Measurements from ENCODE around the gene ADCY7.
"Not testable (repeated sequence)": the region's sequence is repeated elsewhere in the genome, so short reads cannot be mapped to it uniquely, and the experiment has no call there.

The ADCY7 gene

DNA sequence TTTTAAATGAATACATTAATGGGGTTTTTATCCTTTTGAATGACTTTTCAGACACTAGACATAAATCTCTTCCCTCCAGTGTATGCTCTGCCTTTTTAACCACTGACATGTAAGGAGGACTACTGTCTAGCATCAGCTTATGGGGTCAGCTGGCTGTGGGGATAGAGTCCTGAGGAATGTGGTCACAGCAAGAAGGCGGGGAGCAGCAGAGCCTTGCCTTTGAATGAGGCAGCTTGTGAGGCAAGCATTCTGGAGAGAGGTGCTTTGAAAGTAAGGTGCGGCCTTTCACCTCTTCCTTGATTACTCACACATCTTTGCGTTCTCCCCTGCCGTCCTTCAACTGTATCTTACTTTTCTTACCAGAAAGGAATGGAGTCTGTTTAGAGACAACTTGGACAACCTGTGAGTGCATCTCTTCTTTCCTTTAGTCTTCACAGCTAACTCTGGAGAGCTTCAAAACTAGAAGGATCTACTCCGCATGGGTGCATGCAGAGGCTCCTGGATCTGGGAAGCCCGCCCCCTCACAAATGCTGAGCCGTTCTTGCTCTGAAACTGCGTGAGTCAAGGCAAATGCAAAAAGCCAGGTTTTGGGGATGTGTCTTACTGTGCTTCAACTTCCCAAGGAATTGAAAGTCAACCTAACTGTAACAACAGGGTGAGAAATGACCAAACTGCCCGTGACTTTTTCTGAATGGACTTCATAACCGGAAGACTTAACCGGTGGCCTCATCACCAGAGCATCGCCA, 49.9 kb downstream of the ADCY7 start:
- no peak for DNase-seq

DNA sequence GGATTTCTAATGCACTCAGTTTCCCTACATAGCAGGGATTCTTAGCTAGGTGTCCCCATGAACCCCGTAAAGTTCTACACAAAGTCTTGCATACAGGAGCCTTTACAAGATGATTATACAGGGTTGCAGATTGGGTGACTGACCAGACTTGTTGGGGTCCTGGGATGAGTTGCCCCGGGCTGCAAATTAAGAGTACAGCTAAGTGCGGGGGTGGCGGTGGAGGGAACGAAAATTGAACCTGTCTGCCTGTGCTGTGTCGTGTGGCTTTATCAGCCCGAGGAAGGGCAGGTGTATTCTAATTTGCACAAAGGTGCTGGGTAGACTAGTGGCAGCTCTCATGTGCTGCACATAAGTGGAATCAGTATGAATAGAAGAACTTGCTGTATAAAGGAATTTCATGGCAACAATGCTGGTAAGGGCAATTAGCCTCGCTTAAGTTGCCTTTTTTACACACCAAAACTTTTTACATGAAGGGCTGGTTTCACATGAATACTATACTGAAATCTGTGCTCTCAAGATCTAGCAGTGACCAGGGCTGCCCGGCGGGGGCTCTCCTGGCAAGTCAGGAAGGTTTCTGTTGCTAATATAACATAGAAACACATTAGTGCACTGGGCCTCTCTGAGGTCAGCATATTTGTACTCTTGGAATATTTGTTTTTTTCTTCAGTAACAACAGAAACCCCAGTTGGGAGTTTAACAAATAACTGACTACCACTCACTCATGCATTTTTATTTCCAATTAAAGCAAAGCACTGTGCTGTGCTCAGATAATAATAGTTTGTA, 50.7 kb downstream of the ADCY7 start:
- no peak for DNase-seq

DNA sequence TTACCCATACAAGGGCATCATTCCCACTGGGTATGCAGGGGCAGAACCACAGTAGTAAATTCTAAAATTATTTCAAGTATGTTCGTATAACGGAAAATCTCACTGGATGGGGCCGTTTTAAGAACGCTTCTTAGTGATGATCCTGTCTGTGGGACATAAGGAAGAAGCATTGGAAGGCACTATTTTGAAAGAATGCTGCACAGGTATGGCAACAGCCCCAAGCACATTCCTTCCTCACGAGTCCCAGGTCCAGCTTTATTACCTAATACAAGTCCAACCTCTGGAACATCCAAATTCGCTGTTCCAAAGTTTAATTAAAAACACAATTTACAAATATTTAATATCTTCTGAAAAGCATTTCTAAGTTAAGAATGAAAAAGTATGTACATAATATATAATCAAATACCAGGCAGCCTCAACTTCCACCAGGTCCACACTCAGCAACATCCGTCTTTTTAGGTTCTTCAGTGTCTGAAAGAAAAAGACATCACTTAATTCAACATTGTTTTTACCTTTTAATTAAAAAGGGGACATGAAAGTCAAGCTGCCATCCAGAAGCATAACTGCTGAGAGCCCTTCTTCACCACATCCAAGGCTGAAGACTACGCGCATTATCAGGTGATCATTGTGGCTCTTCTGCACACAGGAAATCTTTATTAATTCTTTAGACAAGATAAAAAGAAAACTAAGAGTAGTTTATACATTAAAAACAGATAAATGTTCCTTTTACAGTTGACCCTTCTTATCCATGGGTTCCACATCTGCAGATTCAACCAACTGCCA, 52.6 kb downstream of the ADCY7 start:
- DNase-seq, result no peak

DNA sequence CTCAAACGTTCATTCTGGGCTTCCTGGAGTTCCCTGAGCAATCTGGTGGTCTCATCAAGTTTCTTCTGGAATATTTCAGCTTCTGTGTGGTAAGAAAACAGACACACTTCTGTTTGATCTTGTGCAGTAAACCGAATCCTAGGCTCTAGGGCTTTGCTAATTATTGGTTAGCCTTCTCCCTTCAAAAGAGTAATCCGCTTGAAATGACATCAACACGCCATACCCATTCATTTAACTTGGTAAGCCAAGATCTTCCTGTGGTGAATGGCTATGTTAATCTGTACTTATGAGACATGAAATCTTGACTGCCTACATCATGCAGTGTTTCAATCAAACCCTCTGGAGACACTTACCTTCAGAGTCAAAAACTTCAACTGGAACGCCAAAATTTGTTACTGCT, 54.0 kb downstream of the ADCY7 start:
- no peak for DNase-seq

DNA sequence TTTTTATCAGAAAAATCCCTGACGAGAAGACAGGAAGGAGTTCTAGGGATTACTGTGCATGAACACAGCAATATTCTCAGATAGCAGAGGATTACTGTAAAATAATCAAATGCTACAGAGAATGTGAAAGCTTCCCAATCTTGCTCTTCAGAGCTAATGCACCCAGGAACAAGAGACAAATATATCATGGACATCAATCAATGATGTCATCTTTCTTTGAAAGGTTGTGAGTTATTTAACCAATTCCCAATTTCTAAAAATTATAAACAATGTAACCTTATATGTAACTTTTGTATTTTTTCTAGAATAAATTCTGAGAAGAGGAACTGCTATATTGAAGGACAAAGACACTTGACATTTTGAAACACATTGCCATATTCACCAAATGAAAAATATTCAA, 56.0 kb downstream of the ADCY7 start:
- DNase-seq, result no peak

DNA sequence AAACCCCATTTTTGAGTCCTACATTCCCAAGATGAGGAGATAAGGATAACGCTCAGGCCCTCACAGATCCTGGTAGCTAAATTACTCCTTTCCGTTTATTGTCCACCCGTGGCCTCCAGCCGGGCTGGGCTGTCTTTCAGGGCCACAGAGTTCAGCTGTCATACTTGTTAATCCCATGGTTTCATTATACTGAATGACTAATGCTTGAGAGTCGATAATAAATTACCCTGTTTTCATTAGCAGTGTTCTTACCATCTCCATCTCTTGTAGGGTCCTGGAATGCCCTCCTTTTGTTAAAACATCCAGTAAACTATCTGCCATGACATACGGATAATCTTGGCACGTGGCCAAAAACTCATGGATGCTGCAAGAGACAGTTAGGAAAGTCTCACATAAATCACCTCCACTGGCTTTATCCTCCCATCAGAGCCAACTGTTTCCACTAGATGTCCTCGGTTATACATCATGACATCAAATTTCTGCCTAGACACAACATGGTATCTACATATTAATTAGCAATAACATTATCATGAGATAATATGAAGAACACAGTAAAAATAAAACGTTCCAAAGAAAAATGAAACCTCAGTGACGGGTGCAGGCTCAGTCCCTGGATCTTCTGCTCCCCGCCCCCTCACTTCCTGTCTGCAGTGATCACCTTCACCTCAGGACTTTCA, 57.1 kb downstream of the ADCY7 start:
- peak; percentile 43 for DNase-seq

DNA sequence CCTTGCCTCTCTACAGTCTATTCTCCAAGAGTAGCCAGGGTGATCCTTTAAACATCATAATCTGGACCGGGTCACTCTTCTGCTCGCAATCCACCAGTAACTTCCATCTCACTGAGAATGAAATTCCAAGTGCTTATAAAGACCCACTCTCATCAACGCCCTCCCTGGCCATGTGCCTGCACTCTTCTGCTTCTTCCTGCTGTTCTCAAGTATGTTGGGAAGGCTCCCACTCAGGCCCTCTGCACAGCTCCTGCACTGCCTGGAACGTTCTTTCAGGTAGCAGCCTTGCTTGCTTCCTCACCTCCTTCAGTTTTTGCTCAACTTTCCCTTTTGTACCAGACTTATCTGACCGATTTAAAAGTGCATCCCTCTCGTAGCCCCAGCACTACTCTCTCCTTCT, 58.0 kb downstream of the ADCY7 start:
- DNase-seq, result no peak

DNA sequence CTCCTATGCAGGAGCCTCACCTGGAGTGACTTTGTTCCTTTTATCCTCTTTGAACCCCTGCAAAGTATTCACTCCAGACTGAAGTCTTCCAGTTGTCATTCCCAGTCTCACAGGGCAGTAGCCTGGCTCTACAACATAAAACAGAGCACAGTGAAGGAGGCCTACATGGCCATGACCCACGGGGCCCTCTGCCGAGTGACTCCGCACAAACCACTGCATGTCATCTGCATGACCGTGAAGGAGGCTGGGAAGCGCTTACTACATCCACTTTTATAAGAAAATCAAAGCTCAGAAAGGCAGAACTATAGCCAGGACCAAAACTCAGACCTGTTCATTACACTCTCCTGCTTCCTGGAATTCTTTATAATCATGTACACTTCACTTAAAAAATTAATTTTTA, 59.9 kb downstream of the ADCY7 start:
- DNase-seq, result no peak

DNA sequence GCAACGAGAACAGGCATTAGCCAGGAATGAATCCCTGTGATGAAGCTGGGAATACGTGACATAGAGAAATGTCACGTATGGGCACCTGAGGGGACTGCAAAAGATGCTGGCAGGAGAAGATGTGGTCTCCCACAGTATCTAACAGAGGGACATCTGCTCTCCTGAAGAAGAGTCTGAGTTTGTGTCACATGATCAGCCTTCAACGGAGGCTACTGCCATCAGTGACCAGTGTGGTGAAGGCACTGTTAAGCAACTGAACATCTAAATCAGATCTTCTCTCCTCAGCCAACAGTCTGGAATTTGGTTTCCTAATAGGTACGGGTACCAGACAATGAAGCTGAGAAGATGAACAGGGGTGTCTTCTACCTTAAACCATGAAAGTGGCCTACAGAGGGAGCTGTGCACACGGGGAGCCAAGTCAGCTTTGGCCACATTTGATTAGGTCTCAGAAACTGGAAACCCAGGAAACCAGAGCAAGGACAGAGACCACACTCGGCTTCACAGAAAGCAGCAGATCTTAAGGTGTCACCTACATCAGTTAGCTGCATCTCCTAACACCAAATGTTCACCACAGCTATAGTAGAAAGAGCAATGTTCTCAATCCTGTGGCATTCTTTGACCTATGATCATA, 60.6 kb downstream of the ADCY7 start:
- peak; percentile 43 for DNase-seq

DNA sequence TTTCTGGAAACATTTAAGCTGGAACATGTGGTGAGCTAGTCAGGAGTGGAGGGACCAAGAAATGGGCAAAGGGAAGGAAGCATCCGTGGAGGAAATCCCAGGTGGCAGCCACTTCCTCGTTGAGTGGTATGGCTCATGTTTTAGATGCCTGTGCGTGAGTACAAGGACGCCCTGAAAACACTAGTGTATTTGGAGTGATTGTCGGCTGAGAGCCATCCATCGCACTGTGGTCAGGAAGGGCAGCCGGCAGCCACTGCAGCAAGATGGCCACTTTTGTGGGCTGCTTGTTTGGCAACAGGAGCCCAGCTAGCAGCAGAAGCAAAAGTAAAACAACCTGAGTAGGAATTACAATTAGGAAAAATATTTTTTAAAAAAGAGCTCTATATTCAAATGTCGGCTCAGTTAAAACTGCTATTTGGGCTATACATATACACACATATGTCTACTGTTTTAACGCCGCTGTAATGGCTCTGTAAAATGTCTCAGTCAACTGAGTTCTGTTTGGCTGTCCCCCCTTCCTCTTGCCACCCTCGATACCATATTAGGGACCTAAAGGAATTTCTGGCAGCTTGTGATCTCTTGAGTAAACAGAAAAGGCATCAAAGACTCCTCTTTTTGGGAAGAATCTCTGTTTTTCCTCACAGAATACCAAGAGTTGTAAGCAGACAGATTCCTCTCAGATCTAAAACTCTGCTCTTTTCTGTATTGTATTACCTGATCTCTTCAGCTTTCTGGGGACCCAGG, 63.3 kb downstream of the ADCY7 start:
- no peak for DNase-seq

DNA sequence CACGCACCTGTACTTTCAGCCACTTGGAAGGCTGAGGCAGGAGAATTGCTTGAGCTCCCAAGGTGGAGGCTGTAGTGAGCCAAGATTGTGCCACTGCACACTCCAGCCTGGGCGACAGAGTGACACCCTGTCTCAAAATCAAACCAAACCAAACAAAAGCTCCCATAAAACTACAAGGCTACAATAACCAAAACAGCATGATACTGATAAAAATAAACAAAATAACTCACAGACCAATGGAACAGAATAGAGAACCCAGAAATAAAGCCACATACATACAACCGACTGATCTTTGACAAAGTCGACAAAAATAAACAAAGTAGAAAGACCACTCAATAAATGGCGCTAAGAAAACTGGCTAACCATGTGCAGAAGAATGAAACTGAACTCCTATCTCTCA, 65.2 kb downstream of the ADCY7 start:
- DNase-seq, result no peak

DNA sequence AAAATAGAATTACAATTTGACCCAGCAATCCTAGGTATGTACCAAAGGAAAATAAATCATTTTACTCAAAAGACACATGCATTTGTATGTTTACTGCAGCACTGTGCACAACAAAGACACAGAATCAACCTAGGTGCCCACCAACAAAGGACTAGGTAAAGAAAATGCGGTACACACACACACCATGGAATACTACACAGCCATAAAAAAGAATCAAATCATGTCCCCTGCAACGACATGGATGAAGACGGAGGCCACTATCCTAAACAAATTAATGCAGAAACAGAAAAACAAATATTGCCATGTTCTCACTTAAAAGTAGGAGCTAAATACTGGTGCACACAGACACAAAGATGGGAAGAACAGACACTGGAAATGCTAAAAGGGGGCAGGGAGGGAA, 66.2 kb downstream of the ADCY7 start:
- no peak for DNase-seq

DNA sequence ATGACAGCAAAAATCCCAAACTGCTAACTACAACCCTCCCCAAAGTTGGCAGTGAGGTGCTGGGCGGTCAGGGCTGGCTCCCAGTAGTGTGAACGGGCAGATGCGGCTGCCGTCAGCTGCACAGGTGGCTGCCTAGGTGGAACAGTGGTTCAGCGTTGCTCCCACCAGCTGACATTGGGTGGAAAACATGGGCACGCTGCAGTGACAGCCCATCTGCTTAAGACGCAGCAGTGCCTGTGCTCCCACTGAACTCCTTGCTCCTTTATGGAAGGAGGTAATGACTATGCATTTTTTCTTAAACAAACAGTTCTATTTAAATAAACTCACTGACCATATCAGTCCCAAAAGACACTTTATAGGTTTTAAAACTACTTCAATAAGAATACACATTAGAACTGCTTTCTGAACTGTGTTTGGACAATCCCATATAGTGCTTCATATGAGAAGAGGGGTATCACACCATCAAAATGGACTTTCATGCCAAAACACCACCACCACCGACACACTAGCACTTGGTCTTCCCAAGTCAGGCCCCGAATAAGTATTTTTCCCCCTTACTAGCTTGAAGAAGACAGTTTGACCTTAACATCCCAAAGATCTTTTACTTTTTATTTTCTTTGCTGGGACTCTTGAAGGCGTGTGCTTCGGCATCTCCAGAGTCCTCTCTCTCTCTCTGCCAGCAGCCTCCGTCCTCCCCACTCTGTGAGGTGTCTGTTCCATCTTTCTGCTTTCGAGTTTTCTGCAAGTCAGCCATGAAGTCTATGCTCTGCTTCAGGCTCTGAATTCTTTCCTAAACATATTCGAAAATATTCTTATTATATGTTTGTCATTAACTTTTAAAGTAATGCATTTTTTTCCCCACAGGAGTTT, 68.0 kb downstream of the ADCY7 start:
- DNase-seq, result no peak

DNA sequence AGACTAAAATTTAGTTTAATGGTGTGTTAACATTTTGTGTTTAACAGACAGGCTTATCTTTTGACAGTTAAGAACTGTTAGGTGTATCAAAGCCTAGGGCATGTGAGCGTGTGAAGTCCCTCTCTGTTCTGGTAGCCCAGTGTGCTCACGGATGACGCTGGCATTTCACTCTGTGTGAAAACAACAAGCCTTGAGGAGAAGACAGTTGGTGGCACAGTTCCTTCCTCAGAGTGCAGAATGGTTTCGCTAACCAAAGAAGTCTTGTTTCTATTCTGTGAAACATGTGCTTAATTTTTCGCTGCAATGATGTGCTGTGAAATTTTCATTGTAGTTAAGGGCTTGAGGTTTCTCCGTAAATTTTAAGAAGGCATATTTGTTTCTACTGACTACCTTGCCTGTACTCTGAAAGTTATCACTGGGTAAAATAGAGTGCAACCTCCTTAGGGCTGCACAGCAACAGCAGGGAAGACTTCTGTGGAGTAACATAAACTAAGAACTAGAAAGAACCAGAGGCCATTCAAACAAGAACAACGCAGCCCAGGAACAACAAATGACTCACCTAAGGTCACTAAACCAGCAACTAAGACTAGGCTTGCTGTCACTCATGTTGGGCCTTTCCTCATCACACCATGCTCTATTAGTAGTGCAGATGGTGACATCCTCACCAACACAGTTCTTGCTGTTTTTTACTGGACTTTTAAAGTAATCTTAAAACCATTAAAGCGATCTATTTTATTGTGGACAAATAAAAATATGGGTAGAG, 69.0 kb downstream of the ADCY7 start:
- peak; percentile 34 for DNase-seq

DNA sequence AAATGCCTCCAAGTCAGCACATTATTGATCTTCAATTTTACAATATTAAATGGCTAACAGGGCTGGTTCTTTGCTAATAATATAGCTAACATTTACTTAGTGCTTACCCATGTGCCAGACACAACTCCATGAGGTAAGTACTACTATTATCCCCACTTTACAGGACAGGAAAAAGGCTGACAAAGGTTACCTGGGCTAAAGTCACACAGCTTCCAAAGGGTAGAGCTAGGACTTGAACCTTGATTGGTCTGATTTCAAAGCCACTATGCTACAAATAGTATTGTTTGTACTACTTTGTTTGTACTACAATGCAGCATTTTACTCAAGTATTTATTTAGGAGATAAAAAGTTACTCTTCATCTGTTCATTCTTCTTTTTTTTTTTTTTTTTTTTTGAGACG, 70.5 kb downstream of the ADCY7 start:
- DNase-seq, result no peak

DNA sequence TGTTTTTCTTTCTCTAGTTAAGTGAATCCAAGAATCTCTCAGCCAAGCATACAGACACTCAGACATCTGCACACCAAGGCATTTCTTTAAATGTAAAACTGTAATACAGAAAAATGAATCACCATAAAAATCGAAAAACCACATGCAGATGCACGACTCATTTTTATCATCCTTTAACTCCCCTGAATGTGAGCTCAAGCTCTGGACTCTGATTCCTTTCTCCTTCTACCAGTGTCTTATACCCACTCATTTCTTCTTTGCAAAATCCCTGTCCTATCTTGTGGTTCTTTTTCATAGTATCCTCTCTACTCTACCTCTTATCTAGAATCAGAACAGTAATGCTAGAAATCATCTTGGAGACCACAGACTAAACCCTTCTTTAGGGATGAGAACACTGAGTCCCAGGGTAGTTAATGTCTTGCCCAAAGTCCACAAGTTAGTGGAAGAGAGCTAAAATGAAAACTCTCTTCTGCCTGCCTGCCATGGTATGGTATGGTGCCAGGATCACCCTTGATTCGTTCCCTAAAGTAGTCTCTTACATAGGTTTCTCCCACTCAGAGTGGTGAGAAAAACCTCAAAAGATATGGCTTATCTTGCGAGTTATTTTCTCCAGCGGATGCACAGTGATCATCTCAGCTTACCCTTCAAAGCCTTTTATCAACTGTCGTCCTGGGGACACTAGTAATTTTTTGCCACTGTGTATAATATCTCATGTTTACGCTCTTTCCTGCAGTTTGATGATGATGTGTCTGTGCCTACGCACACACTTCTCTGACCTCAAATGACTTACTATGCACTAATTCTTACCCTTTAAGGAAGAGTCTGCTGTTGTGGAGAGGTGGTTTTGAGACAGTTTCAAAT, 72.2 kb downstream of the ADCY7 start:
- DNase-seq, result no peak

DNA sequence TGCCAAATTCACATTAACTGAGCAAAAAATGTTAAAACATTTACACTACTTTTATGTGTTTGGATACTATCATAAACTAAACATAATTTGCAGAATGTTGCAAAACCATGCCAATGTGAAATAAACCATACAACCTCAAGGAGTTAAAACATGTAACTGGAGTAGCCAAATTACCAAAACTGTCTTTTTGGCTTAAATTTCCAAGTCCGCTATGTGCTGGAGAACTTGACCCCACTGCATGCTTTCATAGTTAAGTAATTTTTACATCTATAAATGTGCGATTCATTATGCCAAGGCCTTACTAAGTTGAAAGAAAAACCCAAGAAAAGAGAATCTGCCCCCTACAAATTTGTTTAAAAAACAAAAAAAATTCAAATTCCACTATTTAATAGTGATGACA, 74.2 kb downstream of the ADCY7 start:
- no peak for DNase-seq

DNA sequence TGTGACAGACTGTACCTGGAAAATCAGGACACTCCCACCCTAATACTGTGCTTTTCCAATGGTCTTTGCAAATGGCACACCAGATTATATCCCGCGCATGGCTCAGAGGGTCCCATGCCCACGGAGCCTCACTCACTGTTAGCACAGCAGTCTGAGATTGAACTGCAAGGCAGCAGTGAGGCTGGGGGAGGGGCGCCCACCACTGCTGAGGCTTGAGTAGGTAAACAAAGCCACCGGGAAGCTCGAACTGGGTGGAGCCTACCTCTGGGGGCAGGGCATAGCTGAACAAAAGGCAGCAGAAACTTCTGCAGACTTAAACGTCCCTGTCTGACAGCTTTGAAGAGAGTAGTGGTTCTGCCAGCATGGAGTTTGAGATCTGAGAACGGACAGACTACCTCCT, 77.2 kb downstream of the ADCY7 start:
- not testable (repeated sequence) for DNase-seq

DNA sequence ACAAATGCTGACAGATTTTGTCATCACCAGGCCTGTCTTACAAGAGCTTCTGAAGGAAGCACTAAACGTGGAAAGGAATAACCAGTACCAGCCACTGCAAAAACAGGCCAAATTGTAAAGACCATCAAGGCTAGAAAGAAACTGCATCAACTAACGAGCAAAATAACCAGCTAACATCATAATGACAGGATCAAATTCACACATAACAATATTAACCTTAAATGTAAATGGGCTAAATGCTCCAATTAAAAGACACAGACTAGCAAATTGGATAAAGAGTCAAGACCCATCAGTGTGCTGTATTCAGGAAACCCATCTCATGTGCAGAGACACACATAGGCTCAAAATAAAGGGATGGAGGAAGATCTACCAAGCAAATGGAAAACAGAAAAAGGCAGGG, 78.9 kb downstream of the ADCY7 start:
- DNase-seq, result not testable (repeated sequence)

Data from MV-4-11 (cell line).